ENCODE results near the gene FIGNL2.

DNA sequence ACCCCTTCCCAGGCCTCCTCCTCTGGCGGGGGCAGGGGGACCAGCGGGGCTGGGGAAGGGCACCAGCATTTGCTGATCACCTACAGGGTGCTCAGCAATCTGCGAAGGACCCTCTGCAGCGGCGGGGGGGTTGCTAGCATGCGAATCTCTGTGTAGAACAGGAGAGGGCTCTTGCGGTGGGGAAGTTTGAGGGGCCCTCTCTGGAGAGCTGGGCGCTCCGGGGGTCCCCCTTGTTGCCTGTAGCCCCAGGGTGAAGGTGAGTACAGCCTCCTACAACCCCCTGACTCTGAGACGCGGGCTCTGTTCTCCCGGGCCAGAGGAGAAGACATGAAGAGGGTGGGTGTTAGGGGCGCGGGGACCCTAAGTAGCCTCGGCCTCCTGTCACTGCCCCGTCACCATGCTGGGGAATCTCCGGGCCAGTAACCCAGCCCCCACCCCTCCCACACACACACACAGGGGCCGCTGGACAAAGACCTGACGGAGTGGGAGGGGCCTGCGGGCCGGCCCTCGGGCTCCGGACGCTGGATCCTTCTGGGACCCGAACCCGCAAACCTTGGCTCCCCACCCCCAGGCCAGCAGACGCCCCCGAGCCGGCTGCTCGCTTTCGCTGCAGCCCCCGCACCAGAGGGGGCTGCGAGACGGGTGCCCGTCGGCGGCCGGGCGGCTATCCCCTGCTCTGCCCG, 734 bp downstream of the FIGNL2 start:
- TF ChIP-seq, protein P1, sequence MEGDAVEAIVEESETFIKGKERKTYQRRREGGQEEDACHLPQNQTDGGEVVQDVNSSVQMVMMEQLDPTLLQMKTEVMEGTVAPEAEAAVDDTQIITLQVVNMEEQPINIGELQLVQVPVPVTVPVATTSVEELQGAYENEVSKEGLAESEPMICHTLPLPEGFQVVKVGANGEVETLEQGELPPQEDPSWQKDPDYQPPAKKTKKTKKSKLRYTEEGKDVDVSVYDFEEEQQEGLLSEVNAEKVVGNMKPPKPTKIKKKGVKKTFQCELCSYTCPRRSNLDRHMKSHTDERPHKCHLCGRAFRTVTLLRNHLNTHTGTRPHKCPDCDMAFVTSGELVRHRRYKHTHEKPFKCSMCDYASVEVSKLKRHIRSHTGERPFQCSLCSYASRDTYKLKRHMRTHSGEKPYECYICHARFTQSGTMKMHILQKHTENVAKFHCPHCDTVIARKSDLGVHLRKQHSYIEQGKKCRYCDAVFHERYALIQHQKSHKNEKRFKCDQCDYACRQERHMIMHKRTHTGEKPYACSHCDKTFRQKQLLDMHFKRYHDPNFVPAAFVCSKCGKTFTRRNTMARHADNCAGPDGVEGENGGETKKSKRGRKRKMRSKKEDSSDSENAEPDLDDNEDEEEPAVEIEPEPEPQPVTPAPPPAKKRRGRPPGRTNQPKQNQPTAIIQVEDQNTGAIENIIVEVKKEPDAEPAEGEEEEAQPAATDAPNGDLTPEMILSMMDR (IDR thresholded peaks at IDR 0.05) = no peak
- TF ChIP-seq POLR2A (IDR thresholded peaks at IDR 0.05) = no peak
